GM10847 (cell line): ENCODE measurements around the gene POLG.

ENCODE experiments used
- POLR2A ChIP-seq: IDR thresholded peaks from 2 replicates; pipeline ENCODE4 v1.6.1; 2011; ENCODE audit not compliant: insufficient read length; ENCODE audit errors: extremely low read depth

POLG gene

DNA sequence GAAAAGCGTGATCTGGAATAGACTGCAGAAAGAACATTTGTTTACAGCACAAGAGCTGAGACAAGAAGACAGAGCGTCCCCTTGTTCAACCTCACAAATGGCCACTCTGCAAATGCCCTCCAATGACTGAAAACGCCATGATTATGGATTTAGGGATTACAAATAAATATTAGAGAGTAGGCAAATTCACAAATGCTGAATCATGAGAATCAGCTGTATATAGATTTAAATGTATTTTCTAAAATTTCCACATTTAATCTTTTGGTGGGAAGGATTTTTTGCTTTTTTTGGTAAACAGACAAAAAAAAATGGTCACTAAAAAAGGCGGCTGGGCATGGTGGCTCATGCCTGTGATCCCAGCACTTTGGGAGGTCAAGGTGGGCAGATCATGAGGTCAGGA is 10.6 kb upstream of the POLG start:
- no peak for TF ChIP-seq POLR2A

DNA sequence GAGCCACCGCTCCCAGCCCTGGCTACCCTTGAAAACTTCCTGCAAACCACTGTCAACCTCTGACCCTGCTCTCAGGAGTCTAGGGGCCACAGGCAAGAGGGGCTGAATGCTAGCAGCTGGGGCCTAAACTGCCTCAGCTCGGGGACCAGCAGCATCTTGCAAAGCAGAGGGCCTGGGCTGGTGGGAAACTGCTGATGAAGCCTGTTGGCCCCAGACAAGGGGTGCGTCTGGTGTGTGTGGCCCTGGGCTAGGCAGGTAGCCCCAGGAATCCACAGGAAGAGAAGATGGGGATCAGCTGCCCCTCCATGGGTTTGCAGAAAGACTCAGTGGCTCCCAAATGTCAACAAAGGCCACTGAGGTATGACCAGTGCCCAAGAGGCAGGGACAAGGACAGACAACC is 8.2 kb upstream of the POLG start:
- TF ChIP-seq POLR2A: no peak

DNA sequence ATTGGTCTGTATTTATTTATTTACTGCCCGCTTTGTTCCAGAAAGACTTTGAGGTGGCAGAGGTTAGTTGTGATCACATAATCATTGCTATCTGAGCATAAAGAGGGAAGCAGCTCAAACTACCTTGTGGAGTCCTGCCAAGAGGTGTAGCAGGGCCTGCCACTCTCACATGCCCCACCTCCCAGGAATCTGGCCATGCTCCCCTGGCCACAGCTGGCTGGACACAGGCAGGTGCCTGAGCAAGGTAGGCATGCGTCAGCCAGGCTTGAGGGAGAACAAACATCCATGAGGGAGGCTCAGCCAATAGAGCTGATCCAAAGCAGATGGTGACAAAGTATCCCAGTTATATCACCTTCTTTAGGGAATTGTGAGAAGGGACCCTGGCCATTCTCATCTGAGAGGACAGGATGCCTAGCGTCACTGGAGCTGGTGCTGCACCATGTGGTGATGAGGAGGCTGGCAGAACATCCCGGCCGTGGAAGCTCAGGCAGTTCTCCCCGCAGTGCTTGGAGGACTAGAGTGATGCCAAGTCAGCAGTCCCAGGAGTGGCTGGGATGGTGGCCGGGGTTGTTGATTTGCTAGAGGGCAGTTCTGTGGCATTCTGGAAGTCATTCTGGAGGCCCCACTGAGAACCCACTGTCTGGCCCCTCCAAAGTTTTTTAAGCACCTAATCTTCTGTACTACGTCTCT is 6.8 kb upstream of the POLG start:
- TF ChIP-seq POLR2A: no peak

DNA sequence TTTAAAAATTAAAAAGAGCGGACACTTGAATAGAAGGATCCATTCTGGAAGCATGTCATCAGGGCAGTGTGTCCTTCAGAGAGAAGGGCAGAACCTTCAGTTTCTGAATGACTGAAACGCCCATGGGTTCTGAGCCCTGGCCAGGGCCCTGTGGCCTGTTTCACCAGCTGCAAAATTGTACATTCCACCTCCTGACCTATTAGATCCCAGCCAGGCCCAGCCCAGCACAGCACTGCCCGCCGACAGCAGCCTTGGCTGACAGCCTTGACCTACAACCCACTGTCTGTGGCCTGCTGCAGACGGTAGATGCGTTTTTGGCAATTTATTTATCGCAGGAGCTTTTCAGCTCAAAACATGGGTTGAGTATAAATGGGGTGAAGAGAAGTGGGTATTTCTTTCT is 5.9 kb upstream of the POLG start:
- no peak for TF ChIP-seq POLR2A

DNA sequence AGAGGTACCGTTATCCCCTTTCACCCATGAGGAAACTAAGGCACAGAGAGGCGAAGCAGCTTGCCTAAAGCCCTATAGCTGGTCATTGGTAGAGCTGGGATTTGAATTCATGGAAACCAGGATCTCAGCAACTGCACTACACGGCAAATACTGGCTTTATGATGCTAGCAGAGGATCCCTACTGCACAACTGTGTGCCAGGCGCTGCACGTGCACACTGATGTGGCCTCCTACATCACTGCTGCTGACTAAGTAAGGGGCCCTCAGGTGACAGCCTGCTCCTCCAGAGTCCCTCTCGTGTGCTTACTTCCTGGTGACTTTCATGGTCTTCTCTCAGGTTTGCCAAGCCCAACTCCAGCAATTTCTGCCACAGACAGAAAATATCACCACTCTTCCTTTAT is 3.4 kb upstream of the POLG start:
- TF ChIP-seq POLR2A: no peak

DNA sequence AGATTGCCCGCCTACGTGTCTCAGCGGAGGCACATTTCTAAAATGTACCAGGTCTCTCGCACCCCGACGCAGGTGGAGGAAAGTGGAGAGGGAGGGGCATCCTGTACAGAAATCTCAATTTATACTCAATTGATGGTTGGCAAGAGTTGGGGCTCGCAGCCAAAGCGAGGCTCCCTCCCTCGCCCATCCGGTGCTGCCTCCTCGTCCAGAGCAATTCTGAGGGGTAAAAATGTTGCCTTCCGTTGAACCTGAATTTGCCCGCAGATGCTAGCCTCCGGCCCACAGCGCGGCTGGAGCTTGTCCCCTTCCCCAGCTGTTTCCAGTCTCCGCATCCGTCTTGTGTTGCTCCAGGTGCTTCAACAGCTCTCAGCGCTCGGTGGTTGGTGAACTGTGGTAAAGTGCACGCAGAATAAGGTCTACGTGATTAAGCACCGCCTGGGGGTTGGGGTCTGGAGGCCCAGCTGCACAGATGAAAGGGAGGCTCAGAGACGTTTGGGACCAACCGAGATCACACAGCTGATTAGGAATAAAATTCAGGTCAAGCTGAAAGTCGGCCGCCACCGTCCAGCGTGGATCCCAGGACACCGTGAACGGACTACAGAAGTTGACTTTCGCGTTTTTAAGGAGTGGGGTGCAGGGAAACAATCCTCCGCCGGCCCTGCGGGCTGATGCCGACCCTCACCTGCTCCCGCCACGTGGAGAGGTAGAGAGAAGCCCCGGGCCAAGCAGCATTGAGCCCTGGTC is 846 bp upstream of the POLG start:
- TF ChIP-seq POLR2A: no peak

DNA sequence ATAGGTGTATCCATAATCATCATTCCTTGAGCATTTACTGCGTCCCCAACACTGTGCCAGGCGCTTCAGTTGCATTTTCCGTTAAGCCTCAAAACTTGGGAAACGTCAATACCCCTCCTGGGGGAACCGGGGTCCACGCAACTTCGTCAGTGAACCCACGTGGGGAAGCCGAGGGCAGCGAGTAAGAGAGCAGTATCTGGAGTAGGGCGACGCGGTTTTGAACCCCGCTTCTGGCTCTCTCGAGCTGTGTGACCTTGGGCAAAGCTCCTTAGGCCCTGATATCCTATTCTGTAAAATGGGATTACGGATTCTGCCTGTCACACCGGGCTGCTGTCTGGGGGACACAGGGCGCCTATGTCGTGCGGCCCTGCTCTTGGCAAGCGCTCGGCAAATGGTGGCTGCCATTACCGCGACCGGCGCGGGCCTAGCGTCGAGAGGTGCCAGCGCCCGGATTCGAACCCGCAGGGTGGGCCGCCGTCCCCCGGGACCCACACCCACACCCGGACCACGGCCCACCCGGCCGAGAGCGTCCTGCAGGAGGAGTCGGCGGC is 590 bp downstream of the POLG start:
- TF ChIP-seq POLR2A: no peak

DNA sequence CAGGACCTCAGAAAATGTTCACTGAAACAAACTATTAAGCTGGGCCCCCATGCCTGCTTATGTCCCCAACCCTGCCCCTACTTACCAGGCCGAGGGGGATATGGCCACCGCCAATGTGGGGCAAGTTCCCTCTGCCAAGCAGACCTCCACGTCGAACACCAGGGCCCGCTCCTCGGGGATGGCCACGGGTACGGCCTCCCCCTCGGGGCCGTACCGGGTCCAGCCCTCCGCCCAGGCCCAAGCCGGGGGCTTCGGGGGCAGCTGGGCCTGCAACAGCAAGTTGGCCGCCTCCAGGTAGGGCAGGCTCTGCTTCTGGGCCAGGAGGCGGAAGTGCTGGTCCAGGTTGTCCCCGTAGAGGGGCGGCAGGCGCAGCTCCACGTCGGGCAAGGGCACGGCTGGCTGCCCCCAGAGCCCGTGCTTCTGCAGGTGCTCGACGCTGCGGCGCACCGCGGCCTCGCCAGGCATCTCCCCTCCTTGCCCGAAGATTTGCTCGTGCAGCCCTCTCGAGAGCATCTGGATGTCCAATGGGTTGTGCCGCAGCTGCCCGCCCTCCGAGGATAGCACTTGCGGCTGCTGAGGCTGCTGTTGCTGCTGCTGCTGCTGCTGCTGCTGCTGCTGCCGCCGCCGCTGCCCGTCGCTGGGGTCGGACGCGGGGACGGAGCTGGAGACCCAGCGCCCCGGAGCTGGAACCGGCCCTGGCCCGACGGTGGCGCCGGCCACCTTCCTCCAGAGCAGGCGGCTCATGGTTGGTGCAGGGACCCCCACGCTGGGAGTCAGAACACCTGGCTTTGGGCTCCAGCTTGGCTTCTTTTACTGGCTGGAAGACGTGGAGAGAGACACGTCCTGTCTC is 1.4 kb downstream of the POLG start:
- TF ChIP-seq POLR2A: no peak

DNA sequence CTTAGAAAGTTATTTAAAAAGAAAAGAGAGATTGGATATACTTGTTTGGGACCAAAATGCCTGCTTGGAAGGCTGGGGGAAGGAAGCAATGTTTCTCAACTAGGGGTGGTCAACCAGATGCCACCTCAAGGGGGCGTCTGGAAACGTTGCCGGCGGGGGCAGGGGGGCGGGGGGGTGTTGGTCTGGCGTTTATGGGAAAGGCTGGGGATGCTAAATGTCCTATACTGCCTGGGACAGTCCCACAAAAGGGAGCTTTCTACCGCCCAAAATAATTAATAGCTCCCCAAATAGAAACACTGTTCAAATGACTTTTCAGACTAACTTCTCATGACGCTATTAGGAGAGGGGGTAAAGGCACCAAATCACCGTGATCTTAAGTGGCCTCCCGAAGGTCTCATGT is 2.2 kb downstream of the POLG start:
- TF ChIP-seq POLR2A: no peak

DNA sequence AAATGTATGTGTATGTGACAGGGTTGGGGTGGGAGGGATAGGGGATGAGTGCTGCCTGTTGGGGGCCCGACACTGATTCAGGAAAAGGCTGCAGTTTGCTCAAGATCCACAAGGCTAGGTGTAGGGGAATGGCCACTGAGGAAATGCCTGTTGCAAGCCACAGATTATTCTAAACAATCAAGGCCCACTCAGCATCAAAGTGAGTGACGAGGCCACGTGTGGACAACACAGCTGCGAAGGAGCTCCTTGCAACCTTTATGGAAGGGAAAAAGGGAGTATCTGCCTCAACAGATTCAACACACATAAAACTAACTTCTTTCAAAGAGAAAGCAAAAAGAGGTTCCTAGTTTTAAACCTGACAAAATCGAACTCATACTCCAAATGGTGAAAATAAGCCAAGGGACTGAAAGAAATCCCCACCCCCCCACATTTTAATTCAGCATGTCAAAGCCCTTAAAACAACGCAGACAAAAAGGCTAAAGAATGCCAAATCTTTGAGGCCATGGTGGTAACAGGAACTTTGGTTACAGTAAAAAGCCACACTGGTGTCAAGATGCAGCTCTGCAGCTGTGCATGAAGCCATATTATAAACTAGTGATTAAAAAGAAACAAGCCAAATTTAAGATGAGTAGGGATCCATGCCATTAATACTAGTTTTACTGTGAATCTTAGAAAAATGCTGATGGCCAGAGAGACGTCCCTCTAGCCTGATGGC is 3.6 kb downstream of the POLG start:
- no peak for TF ChIP-seq POLR2A

DNA sequence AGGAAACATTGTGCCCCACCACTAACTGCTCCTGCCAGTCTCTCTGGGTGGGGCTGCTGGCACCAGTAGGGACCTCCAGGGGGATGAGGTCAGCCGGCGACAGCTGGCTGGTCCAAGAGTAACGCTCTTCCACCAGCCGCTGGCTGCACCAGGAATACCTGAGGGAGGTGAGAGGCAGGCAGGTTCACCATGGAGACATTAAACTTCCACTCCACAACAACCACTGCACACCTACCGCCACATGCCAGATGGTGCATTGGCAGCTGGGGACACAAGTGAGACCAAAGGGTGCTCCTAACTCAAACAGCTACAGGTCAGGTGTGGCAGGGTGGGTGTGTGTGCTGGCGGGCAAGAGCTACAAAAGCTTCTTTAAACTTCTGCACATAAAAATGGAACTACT is 4.5 kb downstream of the POLG start:
- no peak for TF ChIP-seq POLR2A

DNA sequence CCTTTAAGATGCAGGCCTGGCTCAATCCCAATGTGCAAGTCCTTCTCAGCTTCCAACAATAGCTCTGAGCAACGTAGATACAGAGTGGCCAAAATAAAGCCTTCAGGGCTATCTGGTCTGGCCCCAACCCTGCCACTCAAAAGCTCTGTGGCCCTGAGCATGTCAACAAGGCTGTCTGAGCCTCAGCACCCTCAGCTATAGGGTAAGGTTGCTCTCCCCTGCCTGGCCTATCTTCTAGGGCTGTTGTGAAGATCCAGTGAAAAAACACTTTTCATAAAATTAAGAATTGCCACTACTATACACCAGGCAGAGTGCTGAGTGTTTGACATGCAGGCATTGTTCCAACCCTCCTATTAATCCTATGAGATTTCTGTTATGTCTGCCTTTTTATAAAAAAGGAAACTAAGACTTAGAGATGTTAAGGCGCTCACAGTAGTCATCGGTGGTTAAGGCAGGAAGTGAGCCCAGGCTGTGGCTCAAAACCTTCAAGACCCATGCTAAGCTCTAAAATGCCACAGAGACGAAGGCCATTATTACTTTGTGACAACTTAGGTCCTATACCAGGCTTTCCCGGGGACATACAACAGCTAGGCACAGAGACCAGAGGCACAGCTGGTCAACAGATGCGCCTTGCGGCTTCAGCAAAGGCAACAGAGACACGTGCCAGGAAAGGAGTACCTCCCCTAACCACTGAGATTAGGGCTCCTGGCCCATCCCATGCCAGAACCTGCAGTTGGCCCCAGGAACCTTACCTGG is 5.1 kb downstream of the POLG start:
- no peak for TF ChIP-seq POLR2A

DNA sequence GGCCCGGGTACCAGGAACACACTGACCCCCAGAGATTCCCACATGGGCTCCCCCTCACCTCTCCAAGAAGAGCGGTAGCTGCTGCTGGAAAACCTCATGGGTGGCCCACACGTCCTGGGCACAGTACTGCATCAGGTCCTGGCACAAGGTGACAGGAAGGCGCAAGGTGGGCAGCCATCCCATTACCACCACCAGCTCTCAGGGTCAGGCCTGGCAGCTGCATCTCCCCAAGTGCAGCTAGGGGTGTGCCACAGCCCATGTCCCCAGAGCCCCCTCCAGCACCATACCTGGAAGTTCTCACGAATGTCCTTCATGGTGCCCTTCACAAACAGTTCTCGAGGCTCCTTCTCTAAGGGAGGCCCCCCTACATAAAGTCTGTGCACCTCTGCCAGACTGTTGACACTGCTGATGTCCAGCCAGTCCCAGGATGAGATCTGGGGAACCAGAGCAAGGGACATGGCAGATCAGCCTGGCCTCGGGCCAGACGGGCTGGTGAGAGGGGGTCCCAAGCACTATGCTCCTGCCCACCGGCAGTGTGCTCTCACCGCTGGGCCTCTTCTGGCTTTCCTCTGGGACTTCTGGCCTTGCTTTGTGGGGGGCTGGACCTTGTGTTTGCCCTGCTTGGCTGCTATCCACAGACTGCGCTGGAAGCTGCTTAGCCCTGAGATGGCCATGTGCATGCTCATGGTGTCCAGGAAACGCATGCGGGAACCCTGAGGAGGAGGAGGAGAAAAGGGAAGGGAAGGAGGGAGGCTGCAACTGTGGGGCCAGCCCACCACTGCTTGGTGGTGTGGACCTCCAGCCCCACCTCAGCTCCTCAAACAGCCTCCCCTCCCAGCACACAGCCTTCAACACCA is 6.0 kb downstream of the POLG start:
- TF ChIP-seq POLR2A: no peak

DNA sequence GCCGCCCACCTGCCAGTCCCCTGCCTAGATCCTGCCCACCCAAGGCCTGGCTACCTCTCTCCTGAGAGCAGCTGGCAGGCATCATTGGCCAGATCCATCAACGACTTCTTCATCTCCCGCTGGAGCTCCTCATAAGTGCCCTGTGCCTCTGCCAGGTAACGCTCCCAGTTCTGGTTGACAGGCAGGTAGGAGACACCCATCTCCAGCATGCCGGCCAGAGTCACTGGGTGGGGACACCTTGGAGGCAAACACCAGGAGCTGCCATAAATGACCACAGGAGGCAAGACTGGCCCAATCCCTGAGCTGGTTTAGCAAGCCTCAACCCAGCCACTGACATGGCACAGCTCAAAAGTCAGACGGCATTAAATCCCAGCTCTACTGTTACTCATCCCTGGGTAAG is 7.5 kb downstream of the POLG start:
- no peak for TF ChIP-seq POLR2A

DNA sequence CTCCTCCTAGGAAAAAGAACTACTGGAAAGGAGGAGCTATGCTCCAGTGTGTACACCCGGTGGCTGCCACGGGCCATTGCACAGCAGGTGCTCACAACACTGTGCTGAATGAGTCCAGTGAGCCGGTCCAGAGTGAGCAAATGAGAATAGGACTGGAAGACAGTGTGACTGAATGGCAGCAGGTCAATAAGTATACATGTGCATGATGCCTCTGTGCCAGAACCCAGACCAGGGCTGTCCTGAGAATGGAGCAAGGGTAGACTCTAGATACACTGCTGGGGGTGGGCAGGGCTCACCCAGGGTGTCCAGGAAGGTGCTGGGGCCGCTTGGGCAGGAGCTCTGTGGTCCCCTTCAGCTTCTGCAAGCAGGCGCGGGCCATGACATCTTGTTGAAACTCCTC is 8.3 kb downstream of the POLG start:
- no peak for TF ChIP-seq POLR2A
